ENCODE measurements around the gene RPS15A.

RPS15A gene

DNA sequence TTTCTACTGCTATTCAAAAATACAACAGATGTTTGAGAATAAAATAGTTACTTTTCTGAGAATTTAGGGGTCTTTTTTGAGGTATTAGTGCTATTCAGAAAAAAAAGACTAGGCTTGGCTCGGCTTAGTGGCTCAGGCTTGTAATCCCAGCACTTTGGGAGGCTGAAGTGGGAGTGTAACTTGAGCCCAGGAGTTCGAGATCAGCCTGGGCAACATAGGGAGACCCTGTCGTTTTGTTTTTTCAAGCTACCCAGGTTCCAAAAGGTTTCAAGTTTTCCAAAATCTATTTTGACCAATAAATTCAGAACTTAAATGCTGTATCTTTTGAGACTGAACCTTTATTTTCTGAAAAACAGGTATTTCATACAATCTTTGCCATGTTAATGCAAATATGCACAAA is 14.4 kb upstream of the RPS15A start:
- DNase-seq (ENCODE audit: low read depth): no peak
- in situ Hi-C loops (cut with HindIII; ENCODE audit: low sequenced_read_pairs): no loop called here
- TF ChIP-seq, protein P1, sequence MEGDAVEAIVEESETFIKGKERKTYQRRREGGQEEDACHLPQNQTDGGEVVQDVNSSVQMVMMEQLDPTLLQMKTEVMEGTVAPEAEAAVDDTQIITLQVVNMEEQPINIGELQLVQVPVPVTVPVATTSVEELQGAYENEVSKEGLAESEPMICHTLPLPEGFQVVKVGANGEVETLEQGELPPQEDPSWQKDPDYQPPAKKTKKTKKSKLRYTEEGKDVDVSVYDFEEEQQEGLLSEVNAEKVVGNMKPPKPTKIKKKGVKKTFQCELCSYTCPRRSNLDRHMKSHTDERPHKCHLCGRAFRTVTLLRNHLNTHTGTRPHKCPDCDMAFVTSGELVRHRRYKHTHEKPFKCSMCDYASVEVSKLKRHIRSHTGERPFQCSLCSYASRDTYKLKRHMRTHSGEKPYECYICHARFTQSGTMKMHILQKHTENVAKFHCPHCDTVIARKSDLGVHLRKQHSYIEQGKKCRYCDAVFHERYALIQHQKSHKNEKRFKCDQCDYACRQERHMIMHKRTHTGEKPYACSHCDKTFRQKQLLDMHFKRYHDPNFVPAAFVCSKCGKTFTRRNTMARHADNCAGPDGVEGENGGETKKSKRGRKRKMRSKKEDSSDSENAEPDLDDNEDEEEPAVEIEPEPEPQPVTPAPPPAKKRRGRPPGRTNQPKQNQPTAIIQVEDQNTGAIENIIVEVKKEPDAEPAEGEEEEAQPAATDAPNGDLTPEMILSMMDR (IDR thresholded peaks at IDR 0.05; ENCODE audit: low read depth, low read length, missing control alignments): no peak
- no peak overlapping the region for H3K4me3 ChIP-seq (ENCODE audit: low read depth, low read length)

DNA sequence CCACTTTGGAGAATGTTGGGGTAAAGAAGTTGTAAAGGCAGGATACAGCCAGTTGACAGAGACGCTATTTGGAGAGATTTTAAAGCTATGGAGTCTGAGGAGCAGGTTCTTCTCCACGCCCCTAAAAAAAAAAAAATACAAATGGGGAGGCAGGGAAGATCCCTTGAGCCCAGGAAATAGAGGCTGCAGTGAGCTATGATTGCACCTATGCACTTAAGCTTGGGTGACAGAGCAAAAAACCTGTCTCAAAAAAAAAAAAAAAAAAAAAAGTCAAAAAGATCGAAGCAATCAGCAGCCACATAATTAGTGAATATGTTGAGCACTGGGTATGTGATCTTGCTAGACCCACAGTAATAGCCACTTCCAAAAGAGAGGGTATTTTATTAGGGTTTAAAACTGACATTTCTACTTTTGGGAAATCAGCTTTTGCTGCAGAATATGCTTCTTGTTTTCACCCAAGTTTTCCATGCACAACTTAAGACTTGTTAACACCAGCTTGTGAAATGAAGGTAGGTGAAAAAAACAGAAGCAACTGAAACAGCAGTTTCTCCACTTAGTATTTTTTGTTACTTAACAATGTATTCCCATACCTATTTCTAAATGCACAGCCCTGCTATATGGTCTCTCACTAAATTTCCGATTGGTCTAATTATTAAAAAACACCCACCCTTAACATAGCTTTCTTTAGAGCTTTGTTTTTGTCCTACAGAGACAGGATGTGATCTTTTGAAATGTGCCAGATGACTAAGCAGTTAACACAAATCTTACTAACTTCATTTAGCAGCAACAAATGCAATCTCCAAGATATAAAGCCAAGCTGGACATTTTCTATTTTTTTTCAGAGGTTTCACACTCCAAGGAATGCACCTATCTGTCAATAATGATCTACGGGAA is 13.7 kb upstream of the RPS15A start:
- TF ChIP-seq, protein P1 (IDR thresholded peaks at IDR 0.05; ENCODE audit: low read depth, low read length, missing control alignments): no peak
- in situ Hi-C loops (cut with HindIII; ENCODE audit: low sequenced_read_pairs): no loop called here
- DNase-seq (ENCODE audit: low read depth): no peak
- H3K4me3 ChIP-seq (ENCODE audit: low read depth, low read length): no peak overlapping the region

- in situ Hi-C loops (cut with HindIII; ENCODE audit: low sequenced_read_pairs): no loop called here
- no peak overlapping the region for H3K4me3 ChIP-seq (ENCODE audit: low read depth, low read length)
- DNase-seq (ENCODE audit: low read depth): no peak
- TF ChIP-seq, protein P1 (IDR thresholded peaks at IDR 0.05; ENCODE audit: low read depth, low read length, missing control alignments): no peak
Observed at GRCh38 chr16:18802767-18803343, 12.7 kb upstream of the RPS15A start.

DNA sequence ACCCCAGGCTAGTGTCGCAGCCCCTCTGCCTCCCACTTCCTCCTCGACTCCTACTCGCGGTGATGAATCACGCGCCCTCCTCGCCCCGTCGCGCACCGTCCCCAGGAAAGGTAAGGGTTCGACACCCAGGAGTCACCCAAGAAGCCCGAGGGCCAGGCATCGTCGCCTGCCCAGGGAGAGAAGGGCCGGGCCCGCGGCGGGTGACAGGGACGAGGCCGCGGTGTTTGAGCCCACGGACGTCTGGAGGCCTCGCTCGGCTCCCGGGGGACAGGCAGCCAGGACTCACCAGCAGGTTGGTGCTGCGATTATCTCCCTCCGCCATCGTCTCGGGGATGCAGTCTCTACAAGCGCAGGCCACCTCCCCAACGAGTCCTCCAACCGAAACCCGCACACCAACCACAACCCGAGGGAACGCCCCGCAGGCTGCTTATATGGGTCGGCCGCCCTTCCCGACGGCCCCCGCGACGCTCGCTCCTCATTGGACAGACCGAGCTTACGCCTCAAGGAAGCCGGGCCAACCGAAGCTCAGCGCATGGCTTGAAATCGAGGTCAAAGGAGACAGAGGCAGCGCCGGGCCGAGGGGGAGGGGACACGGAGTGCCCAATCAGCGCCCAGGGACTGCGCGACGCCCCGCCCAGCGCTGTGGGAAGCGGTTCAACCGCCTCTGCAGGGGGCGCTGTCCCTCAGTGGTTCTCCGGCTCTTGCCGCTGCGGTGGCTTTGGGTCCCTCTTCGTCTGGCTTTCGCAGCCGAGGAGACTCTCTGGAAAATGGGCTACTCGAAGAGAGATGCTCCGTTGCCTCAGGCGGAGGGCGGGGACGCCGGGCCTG is 11.2 kb upstream of the RPS15A start, which contains the start of gene ARL6IP1:
Gene ARL6IP1 (minus strand): TSS at position 405 of the 828 bp plus-strand sequence. CDS start 83 bp downstream, at position 322.
- peak; percentile 98 for DNase-seq (ENCODE audit: low read depth)
- peak within 1 kb of the TSS; percentile 88 for H3K4me3 ChIP-seq (ENCODE audit: low read depth, low read length)
- TF ChIP-seq, protein P1 (IDR thresholded peaks at IDR 0.05; ENCODE audit: low read depth, low read length, missing control alignments): peak; percentile 53
- in situ Hi-C loops (cut with HindIII; ENCODE audit: low sequenced_read_pairs): no loop called here

DNA sequence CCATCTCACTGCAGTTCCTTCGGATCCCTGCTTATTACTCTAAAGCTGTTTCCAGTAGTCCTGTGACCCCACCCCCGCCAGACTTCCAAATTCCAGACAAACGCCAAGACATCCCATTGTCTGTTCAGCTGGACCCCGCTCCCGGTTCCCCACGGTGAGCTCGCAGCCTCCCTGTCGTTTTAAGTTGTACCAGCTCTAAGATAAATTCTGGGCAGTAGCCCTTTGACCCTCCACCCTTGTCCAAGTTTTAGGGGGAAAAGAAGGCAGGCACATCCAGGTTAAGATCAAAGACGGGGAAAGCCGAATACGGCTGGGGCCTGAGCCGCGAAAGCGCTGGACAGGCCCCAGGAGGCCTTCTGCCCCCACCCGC is 10.6 kb upstream of the RPS15A start:
- DNase-seq (ENCODE audit: low read depth): no peak

More for the DNA sequence above, 10.6 kb upstream of the RPS15A start:
- TF ChIP-seq, protein P1 (IDR thresholded peaks at IDR 0.05; ENCODE audit: low read depth, low read length, missing control alignments): no peak
- H3K4me3 ChIP-seq (ENCODE audit: low read depth, low read length): peak overlapping the region; percentile 88
- in situ Hi-C loops (cut with HindIII; ENCODE audit: low sequenced_read_pairs): no loop called here

Data from astrocyte of the cerebellum (primary cell).